NCI-H524 treated with DMSO at 0.1 percent for 48 hours (cell line): Measurements from ENCODE around the gene CD248.
A peak's percentile ranks its signal among the peaks of the same experiment; 100 is the strongest.

ENCODE experiments used
- DNase-seq: peaks from one replicate; lab custom pipeline; 2025; lab: John Stamatoyannopoulos, UW

CD248 gene

GRCh38 chr11:66340596-66341501 is 24.0 kb upstream of the CD248 start:
- no peak for DNase-seq

GRCh38 chr11:66339686-66340483 is 23.0 kb upstream of the CD248 start:
- no peak for DNase-seq

- DNase-seq, result no peak
These were observed 22.4 kb upstream of the CD248 start for GRCh38 chr11:66339162-66339675.

GRCh38 chr11:66338276-66339161 is 21.7 kb upstream of the CD248 start:
- no peak for DNase-seq

GRCh38 chr11:66337103-66337899 is 20.5 kb upstream of the CD248 start:
- DNase-seq, result peak; percentile 63

- peak; percentile 77 for DNase-seq
These were observed 19.6 kb upstream of the CD248 start, which contains the start of gene RIN1 for GRCh38 chr11:66336234-66337102. TSS of gene RIN1 (minus strand) at chr11:66336434. CDS start at chr11:66336402, 32 bp downstream.

GRCh38 chr11:66335531-66336233 is 18.8 kb upstream of the CD248 start:
- DNase-seq, result no peak

- DNase-seq, result peak; percentile 15
These were observed 18.0 kb upstream of the CD248 start for GRCh38 chr11:66334605-66335442.

GRCh38 chr11:66333896-66334604 is 17.2 kb upstream of the CD248 start:
- DNase-seq, result no peak

- DNase-seq, result no peak
These were observed 16.5 kb upstream of the CD248 start for GRCh38 chr11:66333220-66333877.

- DNase-seq, result no peak
These were observed 15.8 kb upstream of the CD248 start for GRCh38 chr11:66332371-66333219.

- no peak for DNase-seq
These were observed 14.9 kb upstream of the CD248 start for GRCh38 chr11:66331542-66332370.

GRCh38 chr11:66330931-66331330 is 14.1 kb upstream of the CD248 start:
- DNase-seq, result no peak

- no peak for DNase-seq
These were observed 12.4 kb upstream of the CD248 start for GRCh38 chr11:66329165-66329673.
